Measurements from ENCODE around the gene PER2. TPM values are rescaled to one million over a fixed set of nuclear protein-coding genes. Genes with fewer than 3 reads are reported as not detected.
"Not testable (repeated sequence)": the region's sequence is repeated elsewhere in the genome, so short reads cannot be mapped to it uniquely, and the experiment has no call there.

Gene PER2
- total RNA-seq, 4 donors from 2014 or later, result 4.1 to 7.5 (median 6.7) TPM

DNA sequence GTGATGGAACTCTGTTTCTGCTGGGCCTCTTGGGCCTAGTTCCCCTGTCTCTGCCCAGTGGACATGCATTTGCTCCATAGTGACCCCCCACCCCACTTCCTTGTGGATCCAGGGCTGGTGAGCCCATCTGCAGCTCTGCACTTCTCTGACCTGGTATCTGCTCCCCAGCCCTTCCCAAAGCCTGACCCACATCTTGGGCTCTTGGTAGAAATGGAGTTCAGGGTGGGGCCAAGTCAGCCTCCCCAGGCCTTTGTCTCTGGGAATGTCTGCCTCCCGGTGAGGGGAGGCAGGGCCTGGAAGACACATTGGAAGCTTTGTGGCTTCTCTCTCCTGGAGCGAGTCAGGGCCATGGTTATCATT is 25.6 kb upstream of the PER2 start:
- Histone ChIP-seq H3K4me1 (no peaks in the 10 kb centered on the region), H3K36me3 (no peaks in the 10 kb centered on the region), H3K9me3 (no peaks in the 10 kb centered on the region), H3K4me3 (no peak overlapping the region), H3K27me3 (no peaks in the 10 kb centered on the region), H3K27ac (no peak overlapping the region)
- no peak for TF ChIP-seq POLR2A (IDR thresholded peaks at IDR 0.05)
- TF ChIP-seq, protein P1, sequence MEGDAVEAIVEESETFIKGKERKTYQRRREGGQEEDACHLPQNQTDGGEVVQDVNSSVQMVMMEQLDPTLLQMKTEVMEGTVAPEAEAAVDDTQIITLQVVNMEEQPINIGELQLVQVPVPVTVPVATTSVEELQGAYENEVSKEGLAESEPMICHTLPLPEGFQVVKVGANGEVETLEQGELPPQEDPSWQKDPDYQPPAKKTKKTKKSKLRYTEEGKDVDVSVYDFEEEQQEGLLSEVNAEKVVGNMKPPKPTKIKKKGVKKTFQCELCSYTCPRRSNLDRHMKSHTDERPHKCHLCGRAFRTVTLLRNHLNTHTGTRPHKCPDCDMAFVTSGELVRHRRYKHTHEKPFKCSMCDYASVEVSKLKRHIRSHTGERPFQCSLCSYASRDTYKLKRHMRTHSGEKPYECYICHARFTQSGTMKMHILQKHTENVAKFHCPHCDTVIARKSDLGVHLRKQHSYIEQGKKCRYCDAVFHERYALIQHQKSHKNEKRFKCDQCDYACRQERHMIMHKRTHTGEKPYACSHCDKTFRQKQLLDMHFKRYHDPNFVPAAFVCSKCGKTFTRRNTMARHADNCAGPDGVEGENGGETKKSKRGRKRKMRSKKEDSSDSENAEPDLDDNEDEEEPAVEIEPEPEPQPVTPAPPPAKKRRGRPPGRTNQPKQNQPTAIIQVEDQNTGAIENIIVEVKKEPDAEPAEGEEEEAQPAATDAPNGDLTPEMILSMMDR (IDR thresholded peaks at IDR 0.05 in 4 of 5, conservative IDR thresholded peaks at IDR 0.05 in 1 of 5), result no peak
- in situ Hi-C loops (cut with MboI; ENCODE audit: low sequenced_read_pairs in 4 of 4) (no loop called here), intact Hi-C loops (cut with DNase I; ENCODE audit: low total_unique reads) (no loop called here)
- no peak for ATAC-seq
- no peak for DNase-seq

- intact Hi-C loops (cut with DNase I; ENCODE audit: low total_unique reads), result no loop called here
- TF ChIP-seq, protein P1 (IDR thresholded peaks at IDR 0.05 in 4 of 5, conservative IDR thresholded peaks at IDR 0.05 in 1 of 5), result no peak
- no peak for TF ChIP-seq POLR2A (IDR thresholded peaks at IDR 0.05)
- Histone ChIP-seq H3K27me3 (no peaks in the 10 kb centered on the region), H3K4me3 (no peak overlapping the region), H3K27ac (no peak overlapping the region), H3K9me3 (no peaks in the 10 kb centered on the region), H3K4me1 (no peaks in the 10 kb centered on the region), H3K36me3 (no peaks in the 10 kb centered on the region)
- DNase-seq, result no peak
- ATAC-seq, result no peak
- in situ Hi-C loops (cut with MboI; ENCODE audit: low sequenced_read_pairs in 4 of 4), result no loop called here
Measured at GRCh38 chr2:238313289-238313990, 25.0 kb upstream of the PER2 start.

GRCh38 chr2:238310721-238311120 is 22.3 kb upstream of the PER2 start:
- DNase-seq; intact Hi-C loops (cut with DNase I; ENCODE audit: low total_unique reads); H3K36me3 ChIP-seq; H3K4me1 ChIP-seq; H3K27me3 ChIP-seq; H3K4me3 ChIP-seq; in situ Hi-C loops (cut with MboI; ENCODE audit: low sequenced_read_pairs in 4 of 4); H3K9me3 ChIP-seq; ATAC-seq; H3K27ac ChIP-seq: not testable (repeated sequence)

- TF ChIP-seq, protein P1 (IDR thresholded peaks at IDR 0.05 in 4 of 5, conservative IDR thresholded peaks at IDR 0.05 in 1 of 5), result peak; percentile 30 to 60 (median 48)
- TF ChIP-seq POLR2A (IDR thresholded peaks at IDR 0.05), result no peak
- no peaks in the 10 kb centered on the region for H3K27me3 ChIP-seq
- in situ Hi-C loops (cut with MboI; ENCODE audit: low sequenced_read_pairs in 4 of 4) (no loop called here), intact Hi-C loops (cut with DNase I; ENCODE audit: low total_unique reads) (no loop called here)
- no peaks in the 10 kb centered on the region for H3K36me3 ChIP-seq
- H3K27ac ChIP-seq, result no peak overlapping the region
- H3K4me1 ChIP-seq, result no peaks in the 10 kb centered on the region
- H3K4me3 ChIP-seq, result no peak overlapping the region
- no peaks in the 10 kb centered on the region for H3K9me3 ChIP-seq
- no peak for DNase-seq
- ATAC-seq, result peak; percentile 19 to 58
Measured at GRCh38 chr2:238308177-238308576, 19.8 kb upstream of the PER2 start.

DNA sequence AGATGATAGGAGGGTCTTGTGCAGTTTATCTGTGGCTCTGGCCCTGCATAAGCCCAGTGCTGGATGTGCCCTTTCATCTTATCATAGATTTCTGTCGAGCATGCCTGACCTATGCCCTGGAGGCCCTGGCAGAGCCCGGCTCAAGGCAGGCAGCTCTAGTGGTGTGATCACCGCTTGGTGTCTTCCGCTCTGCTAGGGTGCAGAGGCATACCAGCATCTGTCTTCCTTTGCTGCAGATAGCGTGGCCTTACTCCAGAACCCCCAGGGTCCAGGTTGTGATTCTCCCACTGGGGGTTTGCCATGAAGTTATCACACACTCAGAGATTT is 18.2 kb upstream of the PER2 start:
- no peak overlapping the region for H3K4me3 ChIP-seq
- H3K4me1 ChIP-seq, result no peaks in the 10 kb centered on the region
- no peak overlapping the region for H3K27ac ChIP-seq
- H3K27me3 ChIP-seq, result no peaks in the 10 kb centered on the region
- in situ Hi-C loops (cut with MboI; ENCODE audit: low sequenced_read_pairs in 4 of 4) (no loop called here), intact Hi-C loops (cut with DNase I; ENCODE audit: low total_unique reads) (no loop called here)
- ATAC-seq, result no peak
- no peaks in the 10 kb centered on the region for H3K9me3 ChIP-seq
- TF ChIP-seq, protein P1 (IDR thresholded peaks at IDR 0.05 in 4 of 5, conservative IDR thresholded peaks at IDR 0.05 in 1 of 5), result no peak
- TF ChIP-seq POLR2A (IDR thresholded peaks at IDR 0.05), result no peak
- no peaks in the 10 kb centered on the region for H3K36me3 ChIP-seq
- no peak for DNase-seq

Measured in gastrocnemius medialis (tissue), 4 donors.